Measurements from ENCODE around the gene PTK7.

Gene PTK7

DNA sequence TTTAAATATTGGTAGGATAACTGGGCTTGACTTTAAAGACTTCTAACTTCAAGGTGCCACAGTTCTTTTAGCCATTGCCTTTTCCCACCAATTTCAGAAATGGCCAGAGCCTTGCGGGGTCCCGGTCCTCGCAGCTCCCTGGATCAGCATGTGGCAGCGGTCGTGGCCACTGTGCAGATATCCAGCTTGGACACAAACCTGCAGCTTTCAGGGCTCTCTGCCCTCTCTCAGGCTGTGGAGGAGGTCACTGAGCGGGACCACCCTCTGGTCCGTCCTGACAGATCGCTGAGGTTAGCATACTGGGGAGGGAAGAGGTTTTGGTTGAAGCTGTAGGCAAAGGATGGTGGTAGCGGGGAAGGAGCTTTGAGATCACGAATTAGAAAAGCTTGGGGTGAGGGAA is 112.3 kb downstream of the PTK7 start:
- no peak overlapping the region for H3K27ac ChIP-seq
- TF ChIP-seq, protein P1, sequence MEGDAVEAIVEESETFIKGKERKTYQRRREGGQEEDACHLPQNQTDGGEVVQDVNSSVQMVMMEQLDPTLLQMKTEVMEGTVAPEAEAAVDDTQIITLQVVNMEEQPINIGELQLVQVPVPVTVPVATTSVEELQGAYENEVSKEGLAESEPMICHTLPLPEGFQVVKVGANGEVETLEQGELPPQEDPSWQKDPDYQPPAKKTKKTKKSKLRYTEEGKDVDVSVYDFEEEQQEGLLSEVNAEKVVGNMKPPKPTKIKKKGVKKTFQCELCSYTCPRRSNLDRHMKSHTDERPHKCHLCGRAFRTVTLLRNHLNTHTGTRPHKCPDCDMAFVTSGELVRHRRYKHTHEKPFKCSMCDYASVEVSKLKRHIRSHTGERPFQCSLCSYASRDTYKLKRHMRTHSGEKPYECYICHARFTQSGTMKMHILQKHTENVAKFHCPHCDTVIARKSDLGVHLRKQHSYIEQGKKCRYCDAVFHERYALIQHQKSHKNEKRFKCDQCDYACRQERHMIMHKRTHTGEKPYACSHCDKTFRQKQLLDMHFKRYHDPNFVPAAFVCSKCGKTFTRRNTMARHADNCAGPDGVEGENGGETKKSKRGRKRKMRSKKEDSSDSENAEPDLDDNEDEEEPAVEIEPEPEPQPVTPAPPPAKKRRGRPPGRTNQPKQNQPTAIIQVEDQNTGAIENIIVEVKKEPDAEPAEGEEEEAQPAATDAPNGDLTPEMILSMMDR (conservative IDR thresholded peaks at IDR 0.05), result no peak

- H3K27ac ChIP-seq, result no peak overlapping the region
- TF ChIP-seq, protein P1 (conservative IDR thresholded peaks at IDR 0.05), result no peak
Measured at GRCh38 chr6:43189776-43190304, 113.7 kb downstream of the PTK7 start.

GRCh38 chr6:43192911-43193310 is 116.8 kb downstream of the PTK7 start:
- TF ChIP-seq, protein P1 (conservative IDR thresholded peaks at IDR 0.05), result no peak

DNA sequence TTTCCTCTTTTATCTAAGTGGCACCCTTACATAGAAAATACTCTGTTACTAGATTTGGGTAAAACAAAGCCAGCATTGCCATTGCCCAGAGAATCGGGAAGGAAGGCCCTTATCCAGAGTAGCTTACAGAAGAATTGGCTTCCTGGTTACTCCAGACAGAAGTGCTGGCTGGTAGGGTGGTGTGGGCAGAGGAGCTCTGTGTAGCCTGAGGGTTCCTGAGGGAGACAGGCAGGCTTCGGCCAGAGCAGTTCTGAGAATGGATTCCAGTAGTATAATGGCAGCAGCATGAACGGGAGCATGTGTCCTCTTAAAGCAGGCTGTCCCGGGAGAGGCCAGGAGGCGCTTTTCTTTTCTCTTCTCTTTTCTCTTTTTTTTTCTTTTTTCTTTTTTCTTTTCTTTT is 117.8 kb downstream of the PTK7 start:
- no peak overlapping the region for H3K27ac ChIP-seq
- TF ChIP-seq, protein P1 (conservative IDR thresholded peaks at IDR 0.05), result no peak

More at GRCh38 chr6:43192911-43193310, 116.8 kb downstream of the PTK7 start:
- no peak overlapping the region for H3K27ac ChIP-seq

- TF ChIP-seq, protein P1 (conservative IDR thresholded peaks at IDR 0.05), result no peak
- H3K27ac ChIP-seq, result no peak overlapping the region
Measured at GRCh38 chr6:43196337-43196736, 120.2 kb downstream of the PTK7 start.

DNA sequence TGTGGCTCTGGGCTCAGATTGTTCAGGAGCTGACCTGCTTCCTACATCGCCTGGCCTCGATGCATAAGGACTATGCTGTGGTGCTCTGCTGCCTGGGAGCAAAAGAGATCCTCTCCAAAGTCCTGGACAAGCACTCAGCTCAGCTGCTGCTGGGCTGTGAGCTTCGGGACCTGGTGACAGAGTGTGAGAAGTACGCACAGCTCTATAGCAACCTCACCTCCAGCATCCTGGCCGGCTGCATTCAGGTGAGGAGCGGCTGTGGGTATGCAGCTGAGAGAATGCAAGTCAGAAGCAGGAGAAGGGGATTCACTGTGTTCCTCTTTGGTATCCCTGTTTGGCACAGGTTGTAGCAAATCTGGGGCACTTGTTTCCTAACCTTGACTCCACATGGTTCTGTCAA is 123.8 kb downstream of the PTK7 start:
- H3K27ac ChIP-seq, result no peak overlapping the region

GRCh38 chr6:43200541-43200940 is 124.4 kb downstream of the PTK7 start:
- TF ChIP-seq, protein P1 (conservative IDR thresholded peaks at IDR 0.05), result no peak
- H3K27ac ChIP-seq, result no peak overlapping the region

More for the DNA sequence above, 123.8 kb downstream of the PTK7 start:
- TF ChIP-seq, protein P1 (conservative IDR thresholded peaks at IDR 0.05), result no peak
